Chondrocyte (in vitro differentiated cells): ENCODE data around the gene VAV2. TPM values are rescaled to one million over a fixed set of nuclear protein-coding genes. Genes with fewer than 3 reads are reported as not detected.

Experiments used
- DNase-seq: peaks from one replicate; pipeline ENCODE4 v3.0.0; 2021; ENCODE audit warnings: mixed read lengths, low spot score
- H3K27ac Mint-ChIP-seq: one replicate; pipeline ENCODE4 v1.8.0; 2021; ENCODE audit warnings: mild to moderate bottlenecking, moderate library complexity, mixed read lengths; ENCODE audit not compliant: unreplicated experiment
- H3K27me3 Mint-ChIP-seq: 2 replicates; pipeline ENCODE4 v1.8.0; 2021; ENCODE audit warnings: low read depth, mixed read lengths
- H3K36me3 Mint-ChIP-seq: 2 replicates; pipeline ENCODE4 v1.8.0; 2021; ENCODE audit warnings: low read depth, mixed read lengths
- H3K4me1 Mint-ChIP-seq: 2 replicates; pipeline ENCODE4 v1.8.0; 2021; ENCODE audit warnings: low read depth, mild to moderate bottlenecking, mixed read lengths
- H3K4me3 Mint-ChIP-seq: one replicate; pipeline ENCODE4 v1.8.0; 2021; ENCODE audit warnings: mild to moderate bottlenecking, moderate library complexity, mixed read lengths; ENCODE audit not compliant: unreplicated experiment
- H3K9me3 Mint-ChIP-seq: 2 replicates; pipeline ENCODE4 v1.8.0; 2021; ENCODE audit warnings: low read depth, mixed read lengths
- total RNA-seq: library from RNA; stranded (reverse); gene quantifications from 3 replicates; pipeline ENCODE4 v1.2.1, GENCODE V29; 2021
- TF ChIP-seq, protein P1 (sequence below): fragments of 200-600 bp; sonication (generic); IDR thresholded peaks from 2 replicates; pipeline ENCODE4 v1.5.0; 2021; ENCODE audit warnings: antibody characterized with exemption, mild to moderate bottlenecking, moderate library complexity

The VAV2 gene
- total RNA-seq, 1 donor from 2014 or later, result 17.7 TPM

DNA sequence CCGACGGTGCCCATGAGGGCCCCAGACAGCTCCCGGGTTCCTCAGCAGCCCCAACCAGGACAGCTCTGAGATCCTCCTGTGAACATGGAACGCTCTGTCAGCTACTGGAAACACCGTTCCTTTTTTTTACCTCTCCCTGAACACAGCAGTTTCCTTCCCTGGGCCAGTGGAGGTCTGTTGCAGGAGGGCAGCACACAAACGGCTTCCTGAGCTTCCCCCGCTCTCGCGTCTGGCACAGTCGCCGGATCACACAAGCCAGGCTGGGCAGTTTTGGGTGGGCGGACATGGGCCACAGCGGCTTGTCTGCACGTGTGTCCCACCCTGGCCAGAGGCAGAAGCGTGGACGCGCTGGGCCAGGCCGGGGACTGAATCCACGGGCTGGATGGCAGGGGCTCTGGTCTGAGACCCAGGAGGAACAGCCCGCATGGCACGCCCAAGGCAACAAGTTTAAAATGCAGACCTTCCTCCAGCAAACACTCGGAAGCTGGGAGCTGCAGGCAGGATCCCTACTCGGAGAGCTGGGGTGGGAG lies 147.2 kb downstream of the VAV2 start:
- no peaks in the 10 kb centered on the region for H3K27me3 Mint-ChIP-seq
- TF ChIP-seq, protein P1, sequence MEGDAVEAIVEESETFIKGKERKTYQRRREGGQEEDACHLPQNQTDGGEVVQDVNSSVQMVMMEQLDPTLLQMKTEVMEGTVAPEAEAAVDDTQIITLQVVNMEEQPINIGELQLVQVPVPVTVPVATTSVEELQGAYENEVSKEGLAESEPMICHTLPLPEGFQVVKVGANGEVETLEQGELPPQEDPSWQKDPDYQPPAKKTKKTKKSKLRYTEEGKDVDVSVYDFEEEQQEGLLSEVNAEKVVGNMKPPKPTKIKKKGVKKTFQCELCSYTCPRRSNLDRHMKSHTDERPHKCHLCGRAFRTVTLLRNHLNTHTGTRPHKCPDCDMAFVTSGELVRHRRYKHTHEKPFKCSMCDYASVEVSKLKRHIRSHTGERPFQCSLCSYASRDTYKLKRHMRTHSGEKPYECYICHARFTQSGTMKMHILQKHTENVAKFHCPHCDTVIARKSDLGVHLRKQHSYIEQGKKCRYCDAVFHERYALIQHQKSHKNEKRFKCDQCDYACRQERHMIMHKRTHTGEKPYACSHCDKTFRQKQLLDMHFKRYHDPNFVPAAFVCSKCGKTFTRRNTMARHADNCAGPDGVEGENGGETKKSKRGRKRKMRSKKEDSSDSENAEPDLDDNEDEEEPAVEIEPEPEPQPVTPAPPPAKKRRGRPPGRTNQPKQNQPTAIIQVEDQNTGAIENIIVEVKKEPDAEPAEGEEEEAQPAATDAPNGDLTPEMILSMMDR, result no peak
- no peak overlapping the region for H3K27ac Mint-ChIP-seq
- H3K4me3 Mint-ChIP-seq, result no peak overlapping the region
- no peaks in the 10 kb centered on the region for H3K9me3 Mint-ChIP-seq
- DNase-seq, result no peak
- H3K4me1 Mint-ChIP-seq, result peaks cover 36% of the 10 kb centered on the region
- peaks cover 2% of the 10 kb centered on the region for H3K36me3 Mint-ChIP-seq

DNA sequence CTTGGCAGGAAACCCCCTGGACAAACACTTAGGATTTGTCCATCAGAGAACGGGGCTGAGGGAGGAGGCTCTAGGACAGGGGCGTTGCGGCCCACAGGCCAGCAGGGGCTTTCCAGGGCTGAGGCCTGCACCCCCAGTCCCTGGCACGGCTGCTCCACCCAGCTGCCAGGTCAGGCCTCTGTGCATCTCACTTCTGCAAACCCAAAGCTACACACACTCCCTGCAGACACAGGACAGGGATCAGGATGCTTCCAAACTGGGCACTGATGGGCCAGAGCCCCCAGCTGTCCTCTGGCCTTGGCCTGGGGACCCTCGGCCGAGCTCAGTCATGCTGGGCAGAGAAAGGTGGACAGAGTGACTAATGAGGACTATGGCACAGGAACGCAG lies 147.7 kb downstream of the VAV2 start:
- H3K9me3 Mint-ChIP-seq, result no peaks in the 10 kb centered on the region
- TF ChIP-seq, protein P1, result no peak
- H3K36me3 Mint-ChIP-seq, result no peaks in the 10 kb centered on the region
- H3K4me3 Mint-ChIP-seq, result no peak overlapping the region
- H3K27me3 Mint-ChIP-seq, result no peaks in the 10 kb centered on the region
- no peak for DNase-seq
- peaks cover 39% of the 10 kb centered on the region for H3K4me1 Mint-ChIP-seq
- H3K27ac Mint-ChIP-seq, result no peak overlapping the region

DNA sequence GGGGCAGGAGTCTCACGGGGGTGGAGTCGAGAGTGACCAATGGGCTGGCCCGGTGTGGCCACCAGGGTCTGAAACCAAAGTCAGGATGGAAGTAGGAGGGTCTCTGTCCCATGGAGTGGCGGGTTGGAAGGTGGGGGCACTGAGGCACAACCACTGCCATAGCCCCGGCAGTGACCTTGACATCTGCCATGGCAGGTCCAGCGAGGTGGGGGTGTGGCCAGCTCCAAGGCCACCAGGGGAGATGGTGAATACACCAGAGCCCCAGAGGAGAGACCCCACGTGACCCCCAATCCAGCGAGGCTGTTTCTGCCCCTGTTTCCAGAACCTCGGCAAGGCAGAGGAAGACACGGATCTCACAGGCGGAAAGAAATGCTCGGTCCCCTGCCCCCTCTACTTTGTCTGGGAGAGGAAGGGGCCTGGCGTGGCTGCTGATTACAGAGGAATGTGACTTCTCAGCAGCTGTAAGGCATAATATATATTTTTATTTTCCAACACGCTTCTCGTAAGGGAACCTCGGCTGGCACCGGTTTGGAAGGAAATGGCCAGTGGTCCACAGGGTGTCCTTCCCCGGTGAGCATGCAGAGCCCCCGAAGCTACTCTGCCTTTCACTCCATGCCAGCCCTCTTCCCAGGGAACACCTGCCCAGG lies 148.2 kb downstream of the VAV2 start:
- TF ChIP-seq, protein P1, result no peak
- peak overlapping the region; percentile 63 for H3K27ac Mint-ChIP-seq
- H3K4me1 Mint-ChIP-seq, result peaks cover 42% of the 10 kb centered on the region
- H3K27me3 Mint-ChIP-seq, result no peaks in the 10 kb centered on the region
- H3K36me3 Mint-ChIP-seq, result no peaks in the 10 kb centered on the region
- no peak overlapping the region for H3K4me3 Mint-ChIP-seq
- DNase-seq, result no peak
- no peaks in the 10 kb centered on the region for H3K9me3 Mint-ChIP-seq

DNA sequence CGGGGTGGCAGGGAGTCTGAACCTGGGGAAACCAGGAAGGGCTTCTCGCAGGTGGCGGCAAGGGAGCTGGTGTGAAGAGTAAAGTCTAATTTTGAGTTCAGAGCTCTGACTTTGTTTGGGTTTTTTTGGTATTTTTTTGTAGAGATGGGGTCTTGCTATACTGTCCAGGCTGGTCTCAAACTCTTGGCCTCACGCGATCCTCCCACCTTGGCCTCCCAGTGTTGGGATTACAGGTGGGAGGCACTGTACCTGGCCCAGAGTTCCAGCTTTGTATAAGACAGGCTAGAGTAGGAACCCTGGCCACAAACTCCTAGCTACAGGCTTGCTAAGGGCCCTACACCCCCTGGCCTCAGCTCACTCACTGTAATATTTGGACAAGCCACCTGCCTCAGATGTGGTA lies 148.9 kb downstream of the VAV2 start:
- no peak overlapping the region for H3K4me3 Mint-ChIP-seq
- peaks cover 42% of the 10 kb centered on the region for H3K4me1 Mint-ChIP-seq
- TF ChIP-seq, protein P1, result no peak
- H3K9me3 Mint-ChIP-seq, result no peaks in the 10 kb centered on the region
- no peak for DNase-seq
- H3K36me3 Mint-ChIP-seq, result no peaks in the 10 kb centered on the region
- peak overlapping the region; percentile 63 for H3K27ac Mint-ChIP-seq
- no peaks in the 10 kb centered on the region for H3K27me3 Mint-ChIP-seq

DNA sequence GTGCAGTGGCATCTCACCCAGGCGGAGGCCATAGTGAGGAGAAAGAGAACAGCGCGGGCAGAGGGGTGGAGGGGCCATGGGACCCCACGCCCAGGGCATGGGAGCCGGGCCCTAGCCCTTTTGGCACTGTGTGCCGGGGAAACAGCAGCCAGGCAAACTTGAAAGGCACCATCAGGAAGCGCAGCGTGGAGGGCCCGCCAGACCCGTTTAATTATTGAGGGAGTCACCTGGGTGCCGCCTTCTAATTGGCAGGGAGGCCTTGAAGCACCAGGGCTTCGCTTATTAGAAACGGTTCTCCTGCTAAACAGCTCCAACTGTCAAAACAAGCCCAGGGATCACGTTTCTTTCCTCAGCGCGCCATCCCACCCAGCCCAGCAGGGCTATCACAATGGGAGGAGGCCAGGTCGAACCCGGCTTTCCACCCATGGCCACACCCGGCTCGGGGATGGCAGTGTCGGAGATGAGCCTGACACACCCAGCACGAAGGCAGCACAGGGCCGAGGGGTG lies 149.3 kb downstream of the VAV2 start:
- Mint-ChIP-seq H3K4me1 (peaks cover 42% of the 10 kb centered on the region), H3K9me3 (no peaks in the 10 kb centered on the region), H3K27me3 (no peaks in the 10 kb centered on the region), H3K27ac (no peak overlapping the region), H3K4me3 (no peak overlapping the region), H3K36me3 (no peaks in the 10 kb centered on the region)
- no peak for DNase-seq
- TF ChIP-seq, protein P1, result no peak
